Left ventricle myocardium inferior (tissue), 1 donor: Measurements from ENCODE around the gene INSC. TPM values are rescaled to one million over a fixed set of nuclear protein-coding genes. Genes with fewer than 3 reads are reported as not detected.

Source experiments
- DNase-seq: peaks from one replicate; pipeline ENCODE4 v3.0.0-alpha.2; 2020
- H3K27ac ChIP-seq: fragments of 200-600 bp; replicated peaks from 2 replicates; pipeline ENCODE4 v1.8.0; 2021
- H3K27me3 ChIP-seq: fragments of 200-600 bp; 2 replicates; pipeline ENCODE4 v1.8.0; 2021; ENCODE audit warnings: low read depth
- H3K36me3 ChIP-seq: fragments of 200-600 bp; 2 replicates; pipeline ENCODE4 v1.8.0; 2021
- H3K4me1 ChIP-seq: fragments of 200-600 bp; 2 replicates; pipeline ENCODE4 v1.8.0; 2021
- H3K4me3 ChIP-seq: fragments of 200-600 bp; 2 replicates; pipeline ENCODE4 v1.8.0; 2021; ENCODE audit warnings: mild to moderate bottlenecking, moderate library complexity
- H3K9me3 ChIP-seq: fragments of 200-600 bp; replicated peaks from 2 replicates; pipeline ENCODE4 v1.8.0; 2021
- intact Hi-C: fragments of 100-400 bp; cut with micrococcal nuclease; formaldehyde crosslinking; loops from one replicate; pipeline ENCODE4 v1.11.0; 2022
- total RNA-seq: library from RNA; stranded (reverse); fragmentation: NEBNext Ultra II Directional; extraction: Animal tissue kit (Norgen Biotek cat#: 25700); gene quantifications from one replicate; pipeline ENCODE4 v1.2.1, GENCODE V29; 2021
- TF ChIP-seq, protein P1 (sequence below): fragments of 200-600 bp; IDR thresholded peaks from 2 replicates; pipeline ENCODE4 v1.8.0; 2021; ENCODE audit warnings: antibody characterized with exemption, mild to moderate bottlenecking, borderline replicate concordance
- donor health status: DM: no; HTN: yes; CAD: no; lungs with severe emphysema.

INSC gene
- total RNA-seq, 1 donor from 2014 or later = 0.25 TPM

DNA sequence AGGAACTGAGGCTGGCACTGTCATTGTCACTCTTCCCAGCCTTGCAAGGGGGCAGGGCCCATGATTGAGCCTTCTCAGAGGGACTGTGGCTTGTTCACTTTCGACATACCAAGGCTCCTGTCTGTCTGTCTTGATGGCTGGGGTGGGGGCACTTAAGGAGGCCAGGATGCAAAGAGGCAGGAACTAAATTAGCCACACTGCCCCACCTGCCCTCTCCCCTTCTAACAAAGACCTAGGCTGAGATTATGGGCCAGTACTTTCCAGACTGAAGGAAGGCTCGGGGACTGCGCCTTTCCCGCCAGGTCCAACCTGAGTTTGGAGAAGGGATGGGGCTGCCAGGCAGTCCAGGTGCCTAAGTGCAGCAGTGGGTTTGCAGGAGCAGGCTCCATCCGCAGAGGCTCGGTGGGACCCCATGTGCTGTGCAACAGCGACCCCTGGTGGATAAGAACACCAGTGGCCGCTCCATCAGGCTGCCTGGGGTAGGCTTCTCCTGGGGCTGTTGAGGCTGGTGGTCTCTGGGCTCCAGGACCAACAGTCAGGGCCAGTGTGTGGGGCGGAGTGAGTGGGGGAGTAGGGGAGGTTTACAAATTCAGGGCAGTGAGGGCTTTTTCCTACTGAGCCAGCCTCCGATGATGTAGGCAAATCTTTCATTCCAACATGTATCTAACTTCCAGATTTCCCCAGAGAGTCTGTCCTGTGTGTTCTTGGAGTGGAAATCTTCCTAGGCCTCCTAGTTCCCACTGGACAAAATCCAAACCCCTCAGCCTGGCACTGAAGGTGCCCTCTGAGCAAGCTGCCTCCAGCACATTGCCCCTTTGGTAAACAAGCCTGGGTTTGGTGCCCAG is 93.9 kb downstream of the INSC start:
- peaks cover 18% of the 10 kb centered on the region for H3K27me3 ChIP-seq
- H3K36me3 ChIP-seq = no peaks in the 10 kb centered on the region
- H3K9me3 ChIP-seq = no peaks in the 10 kb centered on the region
- H3K4me1 ChIP-seq = no peaks in the 10 kb centered on the region
- TF ChIP-seq, protein P1, sequence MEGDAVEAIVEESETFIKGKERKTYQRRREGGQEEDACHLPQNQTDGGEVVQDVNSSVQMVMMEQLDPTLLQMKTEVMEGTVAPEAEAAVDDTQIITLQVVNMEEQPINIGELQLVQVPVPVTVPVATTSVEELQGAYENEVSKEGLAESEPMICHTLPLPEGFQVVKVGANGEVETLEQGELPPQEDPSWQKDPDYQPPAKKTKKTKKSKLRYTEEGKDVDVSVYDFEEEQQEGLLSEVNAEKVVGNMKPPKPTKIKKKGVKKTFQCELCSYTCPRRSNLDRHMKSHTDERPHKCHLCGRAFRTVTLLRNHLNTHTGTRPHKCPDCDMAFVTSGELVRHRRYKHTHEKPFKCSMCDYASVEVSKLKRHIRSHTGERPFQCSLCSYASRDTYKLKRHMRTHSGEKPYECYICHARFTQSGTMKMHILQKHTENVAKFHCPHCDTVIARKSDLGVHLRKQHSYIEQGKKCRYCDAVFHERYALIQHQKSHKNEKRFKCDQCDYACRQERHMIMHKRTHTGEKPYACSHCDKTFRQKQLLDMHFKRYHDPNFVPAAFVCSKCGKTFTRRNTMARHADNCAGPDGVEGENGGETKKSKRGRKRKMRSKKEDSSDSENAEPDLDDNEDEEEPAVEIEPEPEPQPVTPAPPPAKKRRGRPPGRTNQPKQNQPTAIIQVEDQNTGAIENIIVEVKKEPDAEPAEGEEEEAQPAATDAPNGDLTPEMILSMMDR = peak; percentile 89
- no peak overlapping the region for H3K4me3 ChIP-seq
- peak; percentile 67 for DNase-seq
- no peak overlapping the region for H3K27ac ChIP-seq
- intact Hi-C loops = no loop called here

GRCh38 chr11:15212876-15213275 is 98.2 kb downstream of the INSC start:
- H3K4me1 ChIP-seq = no peaks in the 10 kb centered on the region

DNA sequence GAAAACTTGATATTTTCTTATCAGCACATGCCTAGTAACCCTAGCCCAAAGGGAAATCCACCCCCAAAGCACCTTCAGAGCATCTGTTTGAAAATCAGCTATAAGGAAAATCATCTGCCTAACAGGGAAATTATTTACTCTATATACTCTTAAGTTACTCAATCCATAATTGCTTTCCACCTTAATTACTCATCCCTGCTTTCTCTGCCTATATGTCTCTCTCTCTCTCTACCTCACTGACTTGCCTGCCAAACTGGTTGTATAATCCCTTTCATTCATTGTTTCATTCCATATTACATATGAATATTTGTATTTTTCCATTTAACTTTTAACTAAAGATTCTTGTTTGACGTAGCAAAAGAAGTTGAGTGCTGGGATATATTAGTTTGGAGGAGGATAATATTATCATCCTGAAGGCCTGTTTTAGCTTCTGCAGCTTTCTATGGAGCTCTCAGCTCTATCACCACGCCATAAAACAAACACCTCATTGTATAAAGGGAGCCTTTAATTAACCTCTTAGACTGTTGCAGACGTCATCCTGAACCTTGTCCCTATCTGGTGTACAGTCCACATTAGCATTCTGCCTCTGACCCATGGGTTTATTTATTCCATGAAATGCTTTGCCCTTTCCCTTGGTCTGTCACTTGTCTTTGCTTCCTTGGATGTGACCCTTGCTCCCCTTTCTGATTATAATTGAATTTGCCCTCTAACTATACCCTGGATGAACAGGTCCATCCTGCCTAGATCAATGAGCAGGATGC is 98.9 kb downstream of the INSC start:
- Histone ChIP-seq H3K4me3 (no peak overlapping the region), H3K27me3 (no peaks in the 10 kb centered on the region), H3K9me3 (no peaks in the 10 kb centered on the region), H3K4me1 (no peaks in the 10 kb centered on the region), H3K36me3 (no peaks in the 10 kb centered on the region), H3K27ac (no peak overlapping the region)
- no peak for DNase-seq
- TF ChIP-seq, protein P1 = no peak
- intact Hi-C loops = no loop called here

More at GRCh38 chr11:15212876-15213275, 98.2 kb downstream of the INSC start:
- no peaks in the 10 kb centered on the region for H3K9me3 ChIP-seq
- no peaks in the 10 kb centered on the region for H3K27me3 ChIP-seq
- DNase-seq = no peak
- TF ChIP-seq, protein P1 = no peak
- H3K36me3 ChIP-seq = no peaks in the 10 kb centered on the region
- H3K4me3 ChIP-seq = no peak overlapping the region
- no peak overlapping the region for H3K27ac ChIP-seq
- intact Hi-C loops = no loop called here

DNA sequence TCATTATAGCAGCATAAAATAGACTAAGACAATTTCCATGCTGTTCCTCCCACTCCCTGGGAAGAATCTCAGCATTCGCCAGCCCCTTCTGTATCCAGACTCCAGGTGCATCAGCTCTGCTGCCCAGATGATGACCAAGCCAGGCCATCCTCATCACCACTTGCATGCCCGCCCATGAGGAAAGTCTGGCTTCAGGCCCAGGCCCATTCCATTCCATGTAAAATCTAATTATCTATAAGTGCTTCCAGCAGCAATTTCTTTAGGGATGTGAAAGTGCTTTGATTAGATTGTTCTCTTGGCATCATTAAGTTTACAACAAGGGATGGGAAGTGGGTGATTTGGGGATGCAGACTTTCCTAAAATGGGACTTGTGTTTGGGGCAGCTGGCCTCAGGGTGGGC is 100.3 kb downstream of the INSC start:
- no peaks in the 10 kb centered on the region for H3K9me3 ChIP-seq
- no peak overlapping the region for H3K27ac ChIP-seq
- H3K27me3 ChIP-seq = no peaks in the 10 kb centered on the region
- H3K36me3 ChIP-seq = no peaks in the 10 kb centered on the region
- H3K4me1 ChIP-seq = no peaks in the 10 kb centered on the region
- no peak overlapping the region for H3K4me3 ChIP-seq
- DNase-seq = no peak
- TF ChIP-seq, protein P1 = no peak
- intact Hi-C loops = no loop called here

- no peaks in the 10 kb centered on the region for H3K9me3 ChIP-seq
- no peaks in the 10 kb centered on the region for H3K4me1 ChIP-seq
- no peaks in the 10 kb centered on the region for H3K27me3 ChIP-seq
- intact Hi-C loops = no loop called here
- H3K4me3 ChIP-seq = no peak overlapping the region
- H3K36me3 ChIP-seq = no peaks in the 10 kb centered on the region
- TF ChIP-seq, protein P1 = no peak
- DNase-seq = no peak
- H3K27ac ChIP-seq = no peak overlapping the region
Observed at GRCh38 chr11:15216678-15217077, 102.0 kb downstream of the INSC start.
